ENCODE measurements around the gene HS6ST2. TPM values are rescaled to one million over a fixed set of nuclear protein-coding genes. Genes with fewer than 3 reads are reported as not detected.

Gene HS6ST2
- total RNA-seq, 1 donor from 2014 or later: 0.92 TPM

DNA sequence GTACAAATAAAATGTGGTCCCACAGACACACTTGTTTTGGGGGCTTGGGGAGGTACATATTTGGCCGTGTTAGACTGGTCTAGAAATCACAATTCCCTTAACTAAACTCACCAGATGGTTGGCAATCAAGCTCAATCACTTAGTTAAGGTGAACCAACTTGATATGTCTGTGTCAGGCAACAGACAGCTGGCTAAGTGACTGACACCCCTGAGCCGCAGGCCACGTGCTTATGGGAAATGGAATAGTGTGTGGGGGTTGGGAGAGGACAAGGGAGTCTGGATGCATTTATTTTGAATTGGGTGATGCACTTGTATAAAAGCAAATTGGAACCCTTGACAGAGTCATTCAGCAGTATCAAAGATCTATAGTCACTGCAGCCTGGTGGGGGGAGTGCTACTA lies 209.0 kb downstream of the HS6ST2 start:
- intact Hi-C loops (cut with DNase I): no loop called here
- Histone ChIP-seq H3K27ac (no peak overlapping the region), H3K4me3 (no peak overlapping the region), H3K36me3 (no peaks in the 10 kb centered on the region), H3K27me3 (ENCODE audit: low read depth) (no peaks in the 10 kb centered on the region), H3K4me1 (no peaks in the 10 kb centered on the region), H3K9me3 (no peaks in the 10 kb centered on the region)
- DNase-seq: no peak
- no peak for ATAC-seq
- TF ChIP-seq, protein P1, sequence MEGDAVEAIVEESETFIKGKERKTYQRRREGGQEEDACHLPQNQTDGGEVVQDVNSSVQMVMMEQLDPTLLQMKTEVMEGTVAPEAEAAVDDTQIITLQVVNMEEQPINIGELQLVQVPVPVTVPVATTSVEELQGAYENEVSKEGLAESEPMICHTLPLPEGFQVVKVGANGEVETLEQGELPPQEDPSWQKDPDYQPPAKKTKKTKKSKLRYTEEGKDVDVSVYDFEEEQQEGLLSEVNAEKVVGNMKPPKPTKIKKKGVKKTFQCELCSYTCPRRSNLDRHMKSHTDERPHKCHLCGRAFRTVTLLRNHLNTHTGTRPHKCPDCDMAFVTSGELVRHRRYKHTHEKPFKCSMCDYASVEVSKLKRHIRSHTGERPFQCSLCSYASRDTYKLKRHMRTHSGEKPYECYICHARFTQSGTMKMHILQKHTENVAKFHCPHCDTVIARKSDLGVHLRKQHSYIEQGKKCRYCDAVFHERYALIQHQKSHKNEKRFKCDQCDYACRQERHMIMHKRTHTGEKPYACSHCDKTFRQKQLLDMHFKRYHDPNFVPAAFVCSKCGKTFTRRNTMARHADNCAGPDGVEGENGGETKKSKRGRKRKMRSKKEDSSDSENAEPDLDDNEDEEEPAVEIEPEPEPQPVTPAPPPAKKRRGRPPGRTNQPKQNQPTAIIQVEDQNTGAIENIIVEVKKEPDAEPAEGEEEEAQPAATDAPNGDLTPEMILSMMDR (IDR thresholded peaks at IDR 0.05): no peak

DNA sequence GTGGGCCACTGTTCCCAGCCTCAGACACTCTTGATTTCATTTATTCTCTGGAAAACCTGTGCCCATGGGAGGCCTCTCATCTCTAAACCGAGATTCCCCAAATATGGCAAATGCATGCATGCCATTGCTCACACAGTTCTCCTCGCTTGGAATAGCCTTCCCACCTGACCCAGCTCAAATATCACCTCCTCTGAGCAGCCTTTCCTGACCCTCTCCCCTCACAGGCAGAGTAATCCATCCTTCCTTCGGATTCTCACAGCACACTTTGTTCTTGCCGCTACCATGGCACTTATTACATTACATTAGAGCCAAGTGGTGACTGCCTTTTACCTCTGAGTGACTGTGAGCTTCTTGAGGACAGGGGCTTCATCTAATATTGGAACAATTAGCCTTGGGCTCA lies 209.5 kb downstream of the HS6ST2 start:
- DNase-seq (no peak), ATAC-seq (no peak)
- no peaks in the 10 kb centered on the region for H3K9me3 ChIP-seq
- no peaks in the 10 kb centered on the region for H3K36me3 ChIP-seq
- H3K27ac ChIP-seq: no peak overlapping the region
- intact Hi-C loops (cut with DNase I): no loop called here
- H3K27me3 ChIP-seq (ENCODE audit: low read depth): no peaks in the 10 kb centered on the region
- H3K4me1 ChIP-seq: no peaks in the 10 kb centered on the region
- no peak overlapping the region for H3K4me3 ChIP-seq
- TF ChIP-seq, protein P1 (IDR thresholded peaks at IDR 0.05): no peak

DNA sequence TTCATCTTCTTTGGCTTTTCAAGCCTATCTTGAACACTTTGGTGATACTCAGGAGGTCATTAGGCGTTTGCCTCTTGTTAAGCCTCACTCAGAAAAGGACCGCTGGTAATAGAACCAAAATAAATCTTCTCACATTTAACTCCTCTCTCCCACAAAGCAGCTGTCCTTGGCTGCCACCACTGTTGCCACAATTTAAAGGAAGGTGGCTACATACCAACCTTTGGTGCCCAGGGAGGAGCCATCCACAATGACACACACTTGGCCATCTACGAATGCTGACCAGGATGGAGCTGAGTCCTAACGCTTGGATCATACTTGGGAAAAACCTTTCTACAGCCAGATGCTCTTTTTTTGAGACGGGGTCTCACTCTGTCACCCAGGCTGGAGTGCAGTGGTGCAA lies 210.2 kb downstream of the HS6ST2 start:
- no peak for ATAC-seq
- intact Hi-C loops (cut with DNase I): no loop called here

DNA sequence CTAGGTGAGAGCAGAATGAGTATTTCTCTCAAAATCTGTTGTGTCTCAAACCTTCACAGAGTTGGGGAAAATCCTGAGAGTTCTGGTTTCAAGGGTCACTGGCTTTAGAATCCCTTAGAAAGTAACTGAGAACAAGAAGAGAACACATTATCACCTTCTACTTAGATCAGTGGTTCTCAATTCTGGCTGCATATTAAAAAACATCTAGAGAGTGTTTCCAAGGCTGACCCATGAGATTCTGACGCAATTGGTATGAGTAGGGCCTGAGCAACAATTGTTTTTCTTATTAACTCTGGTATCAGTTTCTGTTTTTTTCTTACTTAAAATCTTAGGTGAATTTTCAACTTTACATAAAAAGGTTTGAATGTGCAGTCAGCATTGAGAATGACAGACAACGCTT lies 212.8 kb downstream of the HS6ST2 start:
- DNase-seq (no peak), ATAC-seq (no peak)
- H3K27ac ChIP-seq: no peak overlapping the region
- H3K36me3 ChIP-seq: no peaks in the 10 kb centered on the region
- intact Hi-C loops (cut with DNase I): no loop called here
- no peaks in the 10 kb centered on the region for H3K27me3 ChIP-seq (ENCODE audit: low read depth)
- TF ChIP-seq, protein P1 (IDR thresholded peaks at IDR 0.05): no peak
- no peak overlapping the region for H3K4me3 ChIP-seq
- H3K4me1 ChIP-seq: no peaks in the 10 kb centered on the region
- no peaks in the 10 kb centered on the region for H3K9me3 ChIP-seq

More for the DNA sequence above, 210.2 kb downstream of the HS6ST2 start:
- no peaks in the 10 kb centered on the region for H3K4me1 ChIP-seq
- H3K27ac ChIP-seq: no peak overlapping the region
- no peak overlapping the region for H3K4me3 ChIP-seq
- H3K36me3 ChIP-seq: no peaks in the 10 kb centered on the region
- H3K9me3 ChIP-seq: no peaks in the 10 kb centered on the region
- no peak for DNase-seq
- H3K27me3 ChIP-seq (ENCODE audit: low read depth): no peaks in the 10 kb centered on the region
- TF ChIP-seq, protein P1 (IDR thresholded peaks at IDR 0.05): no peak

DNA sequence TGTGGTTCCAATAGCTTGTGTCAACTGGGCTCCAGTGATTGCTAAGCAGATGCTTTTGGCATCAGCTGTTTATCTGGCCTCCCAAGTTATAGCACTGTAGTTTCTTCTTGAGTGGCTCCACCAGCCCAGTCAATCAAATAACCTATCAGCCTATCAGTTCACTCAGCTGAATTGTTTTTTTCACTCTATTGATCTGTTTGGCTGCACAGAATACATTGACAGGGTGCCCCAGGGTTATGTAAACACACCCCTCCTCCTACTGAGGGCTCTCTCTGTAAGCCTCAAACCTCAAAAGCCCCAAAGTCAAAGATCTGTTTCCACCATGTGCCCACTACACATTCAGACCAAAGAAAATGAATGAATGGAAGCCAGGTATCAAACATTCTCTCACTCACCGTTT lies 214.0 kb downstream of the HS6ST2 start:
- intact Hi-C loops (cut with DNase I): no loop called here
- Histone ChIP-seq H3K36me3 (no peaks in the 10 kb centered on the region), H3K27me3 (ENCODE audit: low read depth) (no peaks in the 10 kb centered on the region)

More for the DNA sequence above, 214.0 kb downstream of the HS6ST2 start:
- no peaks in the 10 kb centered on the region for H3K9me3 ChIP-seq
- DNase-seq (no peak), ATAC-seq (no peak)
- no peak overlapping the region for H3K4me3 ChIP-seq
- no peak overlapping the region for H3K27ac ChIP-seq
- H3K4me1 ChIP-seq: no peaks in the 10 kb centered on the region
- TF ChIP-seq, protein P1 (IDR thresholded peaks at IDR 0.05): no peak
